ENCODE results near the gene TMED7. TPM values are rescaled to one million over a fixed set of nuclear protein-coding genes. Genes with fewer than 3 reads are reported as not detected.

TMED7 gene
- polyA plus RNA-seq, 3 donors: 18.2 to 70.1 (median 65.1) TPM

- H2AFZ ChIP-seq (ENCODE audit: insufficient read depth, low read depth, low read length, poor library complexity, severe bottlenecking): no peak overlapping the region
- intact Hi-C loops (cut with micrococcal nuclease): no loop called here
- H3K36me3 ChIP-seq (replicated peaks in 1 of 2; ENCODE audit: control insufficient read depth in 1 of 2, insufficient read depth in 2 of 2, low read length in 2 of 2): peaks cover 2 to 19% of the 10 kb centered on the region in 2 donors
Observed at GRCh38 chr5:115575167-115576070, 50.4 kb downstream of the TMED7 start.

GRCh38 chr5:115573133-115573532 is 52.7 kb downstream of the TMED7 start:
- Histone ChIP-seq H3K4me3 (replicated peaks in 1 of 3; ENCODE audit: low read depth in 2 of 3, low read length in 3 of 3) (no peak overlapping the region), H2AFZ (ENCODE audit: insufficient read depth, low read depth, low read length, poor library complexity, severe bottlenecking) (no peak overlapping the region), H3K4me1 (ENCODE audit: control insufficient read depth in 1 of 2, insufficient read depth in 2 of 2, low read length in 2 of 2) (no peaks in the 10 kb centered on the region), H3K9ac (ENCODE audit: insufficient read depth, low read length, poor library complexity, severe bottlenecking) (no peak overlapping the region), H3K79me2 (ENCODE audit: insufficient read depth, low read length) (no peaks in the 10 kb centered on the region), H4K20me1 (ENCODE audit: insufficient read depth, low read length) (peaks cover 32% of the 10 kb centered on the region), H3K4me2 (replicated peaks; ENCODE audit: extremely low read depth, low read length, poor library complexity, severe bottlenecking) (no peak overlapping the region), H3K9me3 (replicated peaks in 1 of 2; ENCODE audit: control insufficient read depth in 1 of 2, insufficient read depth in 1 of 2, low read length in 2 of 2) (no peaks in the 10 kb centered on the region), H3K27me3 (ENCODE audit: control insufficient read depth in 2 of 2, insufficient read depth in 2 of 2, low read length in 2 of 2) (no peaks in the 10 kb centered on the region), H3K27ac (ENCODE audit: low read depth in 1 of 2, low read length in 2 of 2) (no peak overlapping the region), H3K36me3 (replicated peaks in 1 of 2; ENCODE audit: control insufficient read depth in 1 of 2, insufficient read depth in 2 of 2, low read length in 2 of 2) (no peaks in the 10 kb centered on the region)
- intact Hi-C loops (cut with micrococcal nuclease): no loop called here
- Mint-ChIP-seq H3K4me1 (peaks cover 5% of the 10 kb centered on the region), H3K27me3 (ENCODE audit: low read depth in 3 of 3) (peaks cover 0 to 2% (median 0%) of the 10 kb centered on the region in 3 donors), H3K9me3 (peaks cover 0 to 5% (median 1%) of the 10 kb centered on the region in 7 donors), H3K36me3 (peaks cover 8 to 9% of the 10 kb centered on the region in 2 donors), H3K4me3 (no peak overlapping the region), H3K27ac (no peak overlapping the region)
- DNase-seq: no peak
- TF ChIP-seq CTCF (IDR thresholded peaks at IDR 0.05): no peak
- no CpG with 5 or more reads among the region's 2 CpGs for WGBS (ENCODE audit: insufficient coverage)

More at GRCh38 chr5:115575167-115576070, 50.4 kb downstream of the TMED7 start:
- Histone ChIP-seq H3K4me1 (ENCODE audit: control insufficient read depth in 1 of 2, insufficient read depth in 2 of 2, low read length in 2 of 2) (no peaks in the 10 kb centered on the region), H3K4me3 (replicated peaks in 1 of 3; ENCODE audit: low read depth in 2 of 3, low read length in 3 of 3) (no peak overlapping the region), H3K9ac (ENCODE audit: insufficient read depth, low read length, poor library complexity, severe bottlenecking) (no peak overlapping the region), H3K27ac (ENCODE audit: low read depth in 1 of 2, low read length in 2 of 2) (no peak overlapping the region), H4K20me1 (ENCODE audit: insufficient read depth, low read length) (peaks cover 52% of the 10 kb centered on the region), H3K79me2 (ENCODE audit: insufficient read depth, low read length) (no peaks in the 10 kb centered on the region), H3K4me2 (replicated peaks; ENCODE audit: extremely low read depth, low read length, poor library complexity, severe bottlenecking) (no peak overlapping the region), H3K27me3 (ENCODE audit: control insufficient read depth in 2 of 2, insufficient read depth in 2 of 2, low read length in 2 of 2) (no peaks in the 10 kb centered on the region), H3K9me3 (replicated peaks in 1 of 2; ENCODE audit: control insufficient read depth in 1 of 2, insufficient read depth in 1 of 2, low read length in 2 of 2) (no peaks in the 10 kb centered on the region)
- H3K9me3 Mint-ChIP-seq: peaks cover 0 to 7% (median 3%) of the 10 kb centered on the region in 7 donors
- H3K27me3 Mint-ChIP-seq (ENCODE audit: low read depth in 3 of 3): peaks cover 0 to 2% (median 0%) of the 10 kb centered on the region in 3 donors
- DNase-seq: no peak
- TF ChIP-seq CTCF (IDR thresholded peaks at IDR 0.05): no peak
- H3K27ac Mint-ChIP-seq: peak overlapping the region in 1 of 7 donors; percentile 15
- no peak overlapping the region for H3K4me3 Mint-ChIP-seq
- 88% methylated on average over 1 of the region's 5 CpGs for WGBS (ENCODE audit: insufficient coverage)
- peaks cover 20 to 24% of the 10 kb centered on the region in 2 donors for H3K36me3 Mint-ChIP-seq
- H3K4me1 Mint-ChIP-seq: peaks cover 8% of the 10 kb centered on the region

Data from CD14-positive monocyte (primary cell).